DND-41 (cell line): ENCODE data around the gene CRTAP.

Source experiments
- EZH2 ChIP-seq: IDR thresholded peaks from 3 replicates; pipeline ENCODE4 v1.6.1; 2012; ENCODE audit warnings: borderline replicate concordance, low read depth, mild to moderate bottlenecking, moderate library complexity, low read length, inconsistent platforms; ENCODE audit not compliant: severe bottlenecking
- TF ChIP-seq, protein P1 (sequence below): IDR thresholded peaks from 2 replicates; pipeline ENCODE4 v1.5.1; 2012; ENCODE audit warnings: borderline replicate concordance, low read length, moderate library complexity, mild to moderate bottlenecking; ENCODE audit not compliant: poor library complexity, severe bottlenecking; ENCODE audit errors: extremely low read depth

DNA sequence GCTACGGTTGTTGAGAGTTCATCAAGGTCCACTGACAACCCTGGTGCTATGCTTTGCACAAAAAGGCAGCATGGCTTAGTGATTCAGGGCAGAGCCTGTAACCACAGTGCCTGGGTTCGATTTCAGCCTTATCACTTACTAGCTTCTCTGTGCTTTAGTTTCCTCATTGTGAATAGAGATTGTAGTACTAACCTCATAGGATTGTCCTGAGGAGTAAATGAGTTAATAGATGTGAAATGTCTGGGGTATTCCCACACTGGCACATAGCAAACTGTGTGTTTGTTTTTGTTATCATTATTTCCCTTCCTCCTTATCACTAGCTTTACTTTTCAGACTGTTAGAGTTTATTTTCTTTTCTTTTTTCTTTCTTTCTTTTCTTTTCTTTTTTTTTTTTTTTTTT lies 16.3 kb downstream of the CRTAP start:
- TF ChIP-seq, protein P1, sequence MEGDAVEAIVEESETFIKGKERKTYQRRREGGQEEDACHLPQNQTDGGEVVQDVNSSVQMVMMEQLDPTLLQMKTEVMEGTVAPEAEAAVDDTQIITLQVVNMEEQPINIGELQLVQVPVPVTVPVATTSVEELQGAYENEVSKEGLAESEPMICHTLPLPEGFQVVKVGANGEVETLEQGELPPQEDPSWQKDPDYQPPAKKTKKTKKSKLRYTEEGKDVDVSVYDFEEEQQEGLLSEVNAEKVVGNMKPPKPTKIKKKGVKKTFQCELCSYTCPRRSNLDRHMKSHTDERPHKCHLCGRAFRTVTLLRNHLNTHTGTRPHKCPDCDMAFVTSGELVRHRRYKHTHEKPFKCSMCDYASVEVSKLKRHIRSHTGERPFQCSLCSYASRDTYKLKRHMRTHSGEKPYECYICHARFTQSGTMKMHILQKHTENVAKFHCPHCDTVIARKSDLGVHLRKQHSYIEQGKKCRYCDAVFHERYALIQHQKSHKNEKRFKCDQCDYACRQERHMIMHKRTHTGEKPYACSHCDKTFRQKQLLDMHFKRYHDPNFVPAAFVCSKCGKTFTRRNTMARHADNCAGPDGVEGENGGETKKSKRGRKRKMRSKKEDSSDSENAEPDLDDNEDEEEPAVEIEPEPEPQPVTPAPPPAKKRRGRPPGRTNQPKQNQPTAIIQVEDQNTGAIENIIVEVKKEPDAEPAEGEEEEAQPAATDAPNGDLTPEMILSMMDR: no peak
- TF ChIP-seq EZH2: no peak
